ENCODE results near the gene PTPN6.

PTPN6 gene

GRCh38 chr12:6981152-6982052, 30.2 kb downstream of the PTPN6 start:
- 95% methylated on average over 7 of the region's 10 CpGs for WGBS (ENCODE audit: insufficient coverage)
- DNase-seq, result no peak
- Histone ChIP-seq H3K9me3 (ENCODE audit: control extremely low read depth in 1 of 5, control insufficient read depth in 4 of 5, insufficient read depth in 2 of 5, low read depth in 1 of 5, low read length in 4 of 5) (no peaks in the 10 kb centered on the region), H3K4me1 (ENCODE audit: control extremely low read depth in 1 of 4, control insufficient read depth in 4 of 4, insufficient read depth in 4 of 4, low read length in 3 of 4) (peaks cover 0 to 3% (median 0%) of the 10 kb centered on the region in 4 experiments), H3K27me3 (replicated peaks in 2 of 5; ENCODE audit: control insufficient read depth in 4 of 5, insufficient read depth in 5 of 5, low read length in 4 of 5) (no peaks in the 10 kb centered on the region), H3K36me3 (ENCODE audit: control insufficient read depth in 4 of 4, insufficient read depth in 4 of 4, low read length in 3 of 4) (peaks cover 26 to 82% (median 68%) of the 10 kb centered on the region in 4 experiments), H3K27ac (ENCODE audit: insufficient read depth in 1 of 2, low read depth in 1 of 2, low read length in 2 of 2, poor library complexity in 1 of 2, severe bottlenecking in 2 of 2) (no peak overlapping the region), H3K4me3 (ENCODE audit: control insufficient read depth in 1 of 7, extremely low read depth in 1 of 7, insufficient read depth in 4 of 7, low read depth in 2 of 7, low read length in 6 of 7) (no peak overlapping the region)
- ChIA-PET POLR2A (no interaction called here), CTCF (no interaction called here)

GRCh38 chr12:6982532-6982931, 31.4 kb downstream of the PTPN6 start:
- no peak overlapping the region for H3K27ac ChIP-seq (ENCODE audit: insufficient read depth in 1 of 2, low read depth in 1 of 2, low read length in 2 of 2, poor library complexity in 1 of 2, severe bottlenecking in 2 of 2)
- WGBS (ENCODE audit: insufficient coverage), result 94% methylated on average over 3 of the region's 7 CpGs
- ChIA-PET CTCF (interaction anchor here (1.0 kb wide), 1 partner anchor 39 kb away, joined by 3 read pairs; the partner anchor contains the start of genes C12orf57 and RNU7-1), POLR2A (no interaction called here)
- H3K4me1 ChIP-seq (ENCODE audit: control extremely low read depth in 1 of 4, control insufficient read depth in 4 of 4, insufficient read depth in 4 of 4, low read length in 3 of 4), result peaks cover 0 to 3% (median 0%) of the 10 kb centered on the region in 4 experiments
- H3K4me3 ChIP-seq (ENCODE audit: control insufficient read depth in 1 of 7, extremely low read depth in 1 of 7, insufficient read depth in 4 of 7, low read depth in 2 of 7, low read length in 6 of 7), result no peak overlapping the region
- H3K27me3 ChIP-seq (replicated peaks in 2 of 5; ENCODE audit: control insufficient read depth in 4 of 5, insufficient read depth in 5 of 5, low read length in 4 of 5), result no peaks in the 10 kb centered on the region
- no peaks in the 10 kb centered on the region for H3K9me3 ChIP-seq (ENCODE audit: control extremely low read depth in 1 of 5, control insufficient read depth in 4 of 5, insufficient read depth in 2 of 5, low read depth in 1 of 5, low read length in 4 of 5)
- H3K36me3 ChIP-seq (ENCODE audit: control insufficient read depth in 4 of 4, insufficient read depth in 4 of 4, low read length in 3 of 4), result peaks cover 22 to 71% (median 63%) of the 10 kb centered on the region in 4 experiments
- DNase-seq, result no peak

GRCh38 chr12:6987956-6988553, 36.9 kb downstream of the PTPN6 start:
- Histone ChIP-seq H3K4me1 (ENCODE audit: control extremely low read depth in 1 of 4, control insufficient read depth in 4 of 4, insufficient read depth in 4 of 4, low read length in 3 of 4) (no peaks in the 10 kb centered on the region), H3K4me3 (ENCODE audit: control insufficient read depth in 1 of 7, extremely low read depth in 1 of 7, insufficient read depth in 4 of 7, low read depth in 2 of 7, low read length in 6 of 7) (no peak overlapping the region), H3K27ac (ENCODE audit: insufficient read depth in 1 of 2, low read depth in 1 of 2, low read length in 2 of 2, poor library complexity in 1 of 2, severe bottlenecking in 2 of 2) (no peak overlapping the region), H3K36me3 (ENCODE audit: control insufficient read depth in 4 of 4, insufficient read depth in 4 of 4, low read length in 3 of 4) (peaks cover 8 to 34% (median 23%) of the 10 kb centered on the region in 4 experiments), H3K27me3 (replicated peaks in 2 of 5; ENCODE audit: control insufficient read depth in 4 of 5, insufficient read depth in 5 of 5, low read length in 4 of 5) (no peaks in the 10 kb centered on the region), H3K9me3 (ENCODE audit: control extremely low read depth in 1 of 5, control insufficient read depth in 4 of 5, insufficient read depth in 2 of 5, low read depth in 1 of 5, low read length in 4 of 5) (no peaks in the 10 kb centered on the region)
- DNase-seq, result no peak
- 94% methylated on average over 10 of the region's 11 CpGs for WGBS (ENCODE audit: insufficient coverage)
- POLR2A ChIA-PET, result no interaction called here
- CTCF ChIA-PET, result no interaction called here

GRCh38 chr12:6996040-6996441, 44.9 kb downstream of the PTPN6 start:
- Histone ChIP-seq H3K4me1 (ENCODE audit: control extremely low read depth in 1 of 4, control insufficient read depth in 4 of 4, insufficient read depth in 4 of 4, low read length in 3 of 4) (peaks cover 0 to 2% (median 0%) of the 10 kb centered on the region in 4 experiments), H3K9me3 (ENCODE audit: control extremely low read depth in 1 of 5, control insufficient read depth in 4 of 5, insufficient read depth in 2 of 5, low read depth in 1 of 5, low read length in 4 of 5) (no peaks in the 10 kb centered on the region), H3K36me3 (ENCODE audit: control insufficient read depth in 4 of 4, insufficient read depth in 4 of 4, low read length in 3 of 4) (peaks cover 8 to 26% (median 23%) of the 10 kb centered on the region in 4 experiments), H3K4me3 (ENCODE audit: control insufficient read depth in 1 of 7, extremely low read depth in 1 of 7, insufficient read depth in 4 of 7, low read depth in 2 of 7, low read length in 6 of 7) (no peak overlapping the region), H3K27ac (ENCODE audit: insufficient read depth in 1 of 2, low read depth in 1 of 2, low read length in 2 of 2, poor library complexity in 1 of 2, severe bottlenecking in 2 of 2) (no peak overlapping the region), H3K27me3 (replicated peaks in 2 of 5; ENCODE audit: control insufficient read depth in 4 of 5, insufficient read depth in 5 of 5, low read length in 4 of 5) (no peaks in the 10 kb centered on the region)
- no peak for DNase-seq
- ChIA-PET CTCF (interaction anchor here (1.0 kb wide), 1 partner anchor 10 kb away, joined by 4 read pairs; no protein-coding TSS in a partner anchor), POLR2A (no interaction called here)
- 94% methylated on average over 2 of the region's 2 CpGs for WGBS (ENCODE audit: insufficient coverage)

- Histone ChIP-seq H3K4me3 (ENCODE audit: control insufficient read depth in 1 of 7, extremely low read depth in 1 of 7, insufficient read depth in 4 of 7, low read depth in 2 of 7, low read length in 6 of 7) (no peak overlapping the region), H3K27ac (ENCODE audit: insufficient read depth in 1 of 2, low read depth in 1 of 2, low read length in 2 of 2, poor library complexity in 1 of 2, severe bottlenecking in 2 of 2) (no peak overlapping the region), H3K36me3 (ENCODE audit: control insufficient read depth in 4 of 4, insufficient read depth in 4 of 4, low read length in 3 of 4) (peaks cover 8 to 29% (median 20%) of the 10 kb centered on the region in 4 experiments), H3K4me1 (ENCODE audit: control extremely low read depth in 1 of 4, control insufficient read depth in 4 of 4, insufficient read depth in 4 of 4, low read length in 3 of 4) (peaks cover 0 to 2% (median 0%) of the 10 kb centered on the region in 4 experiments), H3K27me3 (replicated peaks in 2 of 5; ENCODE audit: control insufficient read depth in 4 of 5, insufficient read depth in 5 of 5, low read length in 4 of 5) (no peaks in the 10 kb centered on the region), H3K9me3 (ENCODE audit: control extremely low read depth in 1 of 5, control insufficient read depth in 4 of 5, insufficient read depth in 2 of 5, low read depth in 1 of 5, low read length in 4 of 5) (no peaks in the 10 kb centered on the region)
- no peak for DNase-seq
- ChIA-PET POLR2A (interaction anchor here (0.6 to 0.8 kb wide), 2 partner anchors 45 to 71 kb away, joined by 3 to 4 read pairs; partner anchors contain the start of gene ATN1), CTCF (interaction anchor here (0.9 to 3.3 kb wide), 6 partner anchors 15 to 79 kb away, joined by 3 to 10 read pairs (median 4); no protein-coding TSS in a partner anchor)
Measured at GRCh38 chr12:6998715-6999451, 47.7 kb downstream of the PTPN6 start.

GRCh38 chr12:7001921-7002591, 50.9 kb downstream of the PTPN6 start:
- H3K4me1 ChIP-seq (ENCODE audit: control extremely low read depth in 1 of 4, control insufficient read depth in 4 of 4, insufficient read depth in 4 of 4, low read length in 3 of 4), result no peaks in the 10 kb centered on the region
- H3K27ac ChIP-seq (ENCODE audit: insufficient read depth in 1 of 2, low read depth in 1 of 2, low read length in 2 of 2, poor library complexity in 1 of 2, severe bottlenecking in 2 of 2), result no peak overlapping the region
- DNase-seq, result no peak
- POLR2A ChIA-PET, result no interaction called here
- no peaks in the 10 kb centered on the region for H3K27me3 ChIP-seq (replicated peaks in 2 of 5; ENCODE audit: control insufficient read depth in 4 of 5, insufficient read depth in 5 of 5, low read length in 4 of 5)
- H3K36me3 ChIP-seq (ENCODE audit: control insufficient read depth in 4 of 4, insufficient read depth in 4 of 4, low read length in 3 of 4), result peaks cover 3 to 30% (median 17%) of the 10 kb centered on the region in 4 experiments
- H3K4me3 ChIP-seq (ENCODE audit: control insufficient read depth in 1 of 7, extremely low read depth in 1 of 7, insufficient read depth in 4 of 7, low read depth in 2 of 7, low read length in 6 of 7), result no peak overlapping the region
- WGBS (ENCODE audit: insufficient coverage), result 93% methylated on average over 7 of the region's 7 CpGs
- CTCF ChIA-PET, result interaction anchor here (0.7 to 2.7 kb wide), 2 partner anchors 11 to 26 kb away, joined by 3 to 9 read pairs; no protein-coding TSS in a partner anchor
- H3K9me3 ChIP-seq (ENCODE audit: control extremely low read depth in 1 of 5, control insufficient read depth in 4 of 5, insufficient read depth in 2 of 5, low read depth in 1 of 5, low read length in 4 of 5), result no peaks in the 10 kb centered on the region

Data from common myeloid progenitor, CD34-positive (primary cell).